Epidermal melanocyte (primary cell): ENCODE measurements around the gene CCDC24.

Experiments
- DNase-seq: peaks from one replicate; pipeline ENCODE4 v3.0.0; 2011; ENCODE audit warnings: low spot score; ENCODE audit not compliant: insufficient read length

The CCDC24 gene

GRCh38 chr1:44024031-44024902 lies 32.9 kb downstream of the CCDC24 start:
- DNase-seq = no peak

GRCh38 chr1:44024903-44025525 lies 33.6 kb downstream of the CCDC24 start:
- no peak for DNase-seq

DNA sequence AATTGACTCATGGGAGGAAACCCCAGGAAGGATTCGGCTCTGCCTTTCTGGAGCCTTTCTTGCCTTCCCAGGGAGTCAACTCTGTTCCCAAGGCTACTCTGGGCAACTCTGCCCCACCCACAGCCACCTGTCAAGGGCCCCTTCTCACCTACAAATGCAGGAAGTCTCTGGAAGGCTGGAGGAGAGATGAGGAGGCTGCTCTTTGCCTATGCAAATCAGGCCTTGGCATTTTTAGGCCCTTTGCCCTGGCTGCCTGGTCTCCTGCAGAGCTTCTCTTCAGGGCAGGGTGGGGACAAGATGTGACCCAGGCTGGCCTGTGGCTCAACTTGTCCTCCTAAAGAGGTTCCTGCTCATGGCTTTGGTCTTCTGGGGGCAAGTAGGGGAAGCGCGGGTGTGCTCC lies 34.4 kb downstream of the CCDC24 start:
- no peak for DNase-seq

DNA sequence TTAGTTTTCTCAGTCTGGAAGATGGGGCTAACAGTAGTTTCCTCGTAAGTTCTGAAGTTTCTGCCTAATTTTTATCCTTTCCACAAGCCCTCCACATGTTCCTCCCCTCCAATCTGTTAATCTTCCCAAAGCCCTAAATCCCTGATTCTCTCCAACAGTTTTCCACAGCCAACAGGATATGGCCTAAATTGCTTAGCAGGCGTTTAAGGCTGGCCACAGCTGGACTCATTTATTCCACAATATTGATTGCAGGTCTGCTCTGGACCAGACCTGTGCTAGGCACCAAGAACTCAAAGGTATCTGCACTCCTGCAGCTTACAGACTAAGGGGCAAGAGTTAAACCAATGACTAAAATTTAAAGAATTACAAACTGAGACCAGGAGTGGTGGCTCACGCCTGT lies 35.9 kb downstream of the CCDC24 start:
- no peak for DNase-seq

GRCh38 chr1:44029260-44029910 lies 38.0 kb downstream of the CCDC24 start:
- DNase-seq = no peak

DNA sequence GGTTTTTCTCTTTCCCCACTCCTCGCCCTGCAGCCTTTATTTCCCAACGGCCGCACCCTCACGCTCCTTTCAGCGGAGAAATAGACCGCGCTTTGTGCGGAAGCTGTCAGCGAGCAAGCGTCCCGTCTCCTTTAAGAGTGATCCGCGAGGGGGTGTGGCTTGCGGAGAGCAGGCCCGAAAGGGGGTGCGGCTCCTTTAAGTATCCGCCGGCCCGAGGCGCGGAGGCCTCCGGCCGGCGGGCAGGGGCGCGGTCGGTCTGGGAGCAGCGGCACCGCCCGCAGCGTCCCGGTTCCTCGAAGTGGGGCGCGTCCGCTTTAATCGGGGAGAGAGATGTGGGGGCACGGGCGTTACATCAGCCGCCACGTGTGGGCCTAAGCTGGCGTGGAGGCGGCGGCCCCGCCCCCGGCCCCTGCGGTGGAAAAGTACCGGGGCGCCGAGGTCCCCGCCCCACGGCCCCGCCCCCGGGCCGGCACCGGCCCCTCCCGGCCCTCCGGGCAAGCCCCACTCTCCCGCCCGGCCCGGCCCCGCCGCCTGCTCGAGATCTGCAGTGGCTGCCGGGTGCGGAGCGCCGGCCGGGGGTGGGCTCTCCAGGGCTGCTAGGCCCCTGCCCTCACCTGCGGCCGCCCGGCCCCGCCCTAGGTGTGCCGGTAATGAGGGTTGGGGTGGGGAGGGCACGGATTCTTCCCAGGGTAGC lies 38.7 kb downstream of the CCDC24 start:
- DNase-seq = peak; percentile 94

DNA sequence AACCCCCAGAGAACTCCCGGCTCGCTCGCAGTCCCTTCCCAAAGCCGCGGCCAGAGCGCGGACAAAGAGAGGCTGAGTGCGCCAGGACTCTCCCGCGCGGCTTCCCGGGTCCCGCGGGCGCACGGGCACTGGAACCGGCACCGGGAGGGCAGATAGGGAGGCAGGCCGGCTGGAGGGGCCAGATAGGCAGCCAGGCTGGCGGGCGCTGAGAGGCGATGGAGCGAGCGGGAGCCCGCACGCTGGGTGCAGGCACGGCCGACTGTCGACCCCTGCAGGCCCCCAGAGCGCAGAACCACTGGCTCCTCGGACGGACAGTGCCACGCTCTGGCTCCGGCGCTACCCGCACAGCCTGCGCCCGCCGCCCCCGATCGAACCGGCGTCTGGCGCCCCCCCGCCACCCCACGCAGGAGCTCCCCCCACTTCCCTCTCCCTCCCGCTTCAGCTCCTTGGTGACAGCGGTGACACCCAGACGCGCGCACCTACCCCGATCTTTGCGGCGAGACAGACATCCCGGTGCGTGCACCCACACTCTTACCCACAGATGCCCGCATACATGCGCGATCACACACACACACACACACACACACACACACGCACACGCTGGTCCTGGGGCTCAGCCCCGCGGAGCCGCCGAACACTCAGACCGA lies 39.3 kb downstream of the CCDC24 start:
- DNase-seq = no peak

GRCh38 chr1:44031252-44032169 lies 40.1 kb downstream of the CCDC24 start, which contains the start of gene SLC6A9:
Gene SLC6A9 (minus strand): TSS chr1:44031462. CDS start chr1:44024277, 7,185 bp downstream.
- no peak for DNase-seq

- no peak for DNase-seq
Observed at GRCh38 chr1:44032170-44032790, 40.9 kb downstream of the CCDC24 start.

GRCh38 chr1:44033041-44033575 lies 41.7 kb downstream of the CCDC24 start:
- no peak for DNase-seq

DNA sequence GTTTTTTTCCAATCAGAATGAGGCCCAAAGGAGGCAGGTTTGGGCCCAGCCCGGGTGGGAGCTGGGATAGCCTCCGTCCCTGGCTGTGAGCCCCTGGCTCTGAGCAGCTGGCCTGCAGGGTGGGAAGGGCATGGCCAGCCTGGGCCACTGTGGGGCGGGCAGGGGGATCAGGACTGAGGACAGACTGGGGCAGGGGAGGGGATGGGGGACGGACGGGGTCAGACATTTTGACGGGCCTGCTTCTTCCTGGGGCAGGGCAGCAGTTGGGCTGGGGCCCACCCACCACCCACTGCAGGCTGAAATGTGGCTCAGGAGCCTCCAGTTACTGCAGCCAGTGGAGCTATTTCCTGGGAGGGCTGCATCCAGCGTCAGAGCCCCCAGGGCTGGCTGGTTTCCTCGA lies 42.4 kb downstream of the CCDC24 start:
- DNase-seq = no peak

GRCh38 chr1:44034423-44034822 lies 43.0 kb downstream of the CCDC24 start:
- DNase-seq = no peak

- DNase-seq = no peak
Observed at GRCh38 chr1:44034976-44035716, 43.7 kb downstream of the CCDC24 start.

DNA sequence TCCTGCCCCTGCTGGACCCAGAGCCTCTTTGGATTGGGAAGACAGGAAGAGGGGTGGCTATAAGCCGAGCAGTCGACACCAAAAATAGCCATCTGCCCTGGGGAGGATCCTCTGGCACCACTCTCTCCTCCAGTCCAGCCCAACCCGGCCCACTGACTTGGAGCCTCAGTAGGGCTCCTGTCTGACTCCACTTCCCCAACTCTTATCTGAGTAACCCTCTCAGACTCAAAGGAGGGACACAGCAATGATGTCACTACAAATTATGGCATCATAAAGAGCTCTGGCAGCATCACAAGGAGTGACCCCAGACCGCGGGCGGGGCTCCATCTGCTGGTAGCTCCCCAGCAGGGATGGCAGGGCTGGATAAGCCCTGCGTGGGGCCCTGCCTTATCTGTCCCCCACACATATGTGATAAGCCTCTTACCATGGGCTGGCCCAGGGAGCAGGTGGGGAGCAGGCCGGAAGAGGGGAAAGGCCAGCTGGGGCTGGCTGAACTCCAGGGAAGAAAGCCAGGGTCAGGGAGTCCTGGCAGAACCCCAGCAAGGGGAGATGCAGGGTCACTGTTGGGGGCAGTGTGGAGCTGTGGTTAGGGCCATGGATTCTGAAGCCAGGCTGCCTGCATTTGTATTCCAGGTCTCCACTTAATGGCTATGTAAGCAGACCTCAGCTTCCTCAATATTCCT lies 44.5 kb downstream of the CCDC24 start:
- no peak for DNase-seq

- peak; percentile 67 for DNase-seq
Observed at GRCh38 chr1:44036409-44037139, 45.2 kb downstream of the CCDC24 start.

GRCh38 chr1:44037154-44037553 lies 45.8 kb downstream of the CCDC24 start:
- no peak for DNase-seq

DNA sequence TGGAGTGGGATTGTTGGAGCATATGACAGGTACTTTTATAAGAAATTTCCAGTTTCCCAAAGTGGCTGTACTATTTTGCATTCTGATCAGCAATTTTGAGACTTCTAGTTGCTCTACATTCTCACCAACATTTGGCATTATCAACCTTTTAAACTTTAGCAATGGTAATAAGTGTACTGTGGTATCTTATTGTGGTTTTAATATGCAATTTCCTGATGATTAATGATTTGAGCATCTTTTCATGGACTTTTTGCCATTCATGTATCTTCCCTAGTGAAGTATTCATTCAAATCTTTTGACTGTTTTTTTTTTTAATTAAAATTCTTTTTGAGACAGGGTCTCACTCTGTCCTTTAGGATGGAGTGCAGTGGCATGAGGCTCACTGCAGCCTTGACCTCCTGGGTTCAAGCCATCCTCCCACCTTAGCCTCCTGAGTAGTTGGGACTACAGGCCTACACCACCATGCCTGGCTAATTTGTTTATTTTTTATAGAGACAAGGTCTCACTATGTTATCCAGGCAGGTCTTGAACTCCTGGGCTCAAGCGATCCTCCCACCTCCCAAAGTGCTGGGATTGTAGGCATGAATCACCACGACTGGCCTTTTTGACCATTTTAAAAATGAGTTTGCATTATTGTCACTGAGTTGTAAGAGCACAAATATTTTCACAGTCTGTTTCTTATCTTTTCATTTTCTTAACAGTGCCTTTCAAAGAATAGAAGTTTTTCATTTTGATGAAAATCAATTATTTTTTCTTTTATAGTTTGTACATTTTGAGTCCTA lies 47.7 kb downstream of the CCDC24 start:
- no peak for DNase-seq
